Measurements from ENCODE around the gene ATP13A1. TPM values are rescaled to one million over a fixed set of nuclear protein-coding genes. Genes with fewer than 3 reads are reported as not detected.

The ATP13A1 gene
- total and polyA plus RNA-seq, 7 donors, result 6.6 to 145 (median 55.5) TPM

DNA sequence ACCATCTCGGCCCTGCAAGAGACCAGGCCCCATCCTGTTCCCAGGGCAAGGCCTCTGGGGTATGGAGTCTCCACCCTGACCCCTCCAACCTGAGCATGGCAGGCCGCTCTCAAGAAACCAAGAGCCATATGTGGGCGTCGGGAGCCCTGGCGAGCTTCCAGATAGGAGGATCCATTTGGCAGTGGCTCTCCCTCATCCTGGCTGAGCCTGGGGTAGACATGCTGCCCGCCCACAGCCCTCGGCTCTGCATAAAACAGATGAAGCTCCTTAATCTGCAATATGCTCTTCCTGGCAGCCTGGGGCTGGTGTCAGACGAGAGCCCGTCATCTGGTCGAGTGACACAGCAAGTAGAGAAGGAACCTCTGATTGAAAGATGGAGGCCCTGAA is 6.1 kb downstream of the ATP13A1 start:
- Histone ChIP-seq H3K9me3 (no peaks in the 10 kb centered on the region), H3K36me3 (peaks cover 45 to 79% (median 69%) of the 10 kb centered on the region in 4 donors), H3K27me3 (no peaks in the 10 kb centered on the region), H3K4me1 (peaks cover 0 to 16% (median 14%) of the 10 kb centered on the region in 4 donors), H3K4me3 (no peak overlapping the region), H3K27ac (no peak overlapping the region)
- WGBS, 2 donors, result 86 to 87% methylated on average over 10 of the region's 10 CpGs
- TF ChIP-seq POLR2AphosphoS5 (IDR thresholded peaks at IDR 0.05) (no peak), POLR2A (IDR thresholded peaks at IDR 0.05) (no peak), EP300 (IDR thresholded peaks at IDR 0.05) (no peak)
- TF ChIP-seq, protein P1, sequence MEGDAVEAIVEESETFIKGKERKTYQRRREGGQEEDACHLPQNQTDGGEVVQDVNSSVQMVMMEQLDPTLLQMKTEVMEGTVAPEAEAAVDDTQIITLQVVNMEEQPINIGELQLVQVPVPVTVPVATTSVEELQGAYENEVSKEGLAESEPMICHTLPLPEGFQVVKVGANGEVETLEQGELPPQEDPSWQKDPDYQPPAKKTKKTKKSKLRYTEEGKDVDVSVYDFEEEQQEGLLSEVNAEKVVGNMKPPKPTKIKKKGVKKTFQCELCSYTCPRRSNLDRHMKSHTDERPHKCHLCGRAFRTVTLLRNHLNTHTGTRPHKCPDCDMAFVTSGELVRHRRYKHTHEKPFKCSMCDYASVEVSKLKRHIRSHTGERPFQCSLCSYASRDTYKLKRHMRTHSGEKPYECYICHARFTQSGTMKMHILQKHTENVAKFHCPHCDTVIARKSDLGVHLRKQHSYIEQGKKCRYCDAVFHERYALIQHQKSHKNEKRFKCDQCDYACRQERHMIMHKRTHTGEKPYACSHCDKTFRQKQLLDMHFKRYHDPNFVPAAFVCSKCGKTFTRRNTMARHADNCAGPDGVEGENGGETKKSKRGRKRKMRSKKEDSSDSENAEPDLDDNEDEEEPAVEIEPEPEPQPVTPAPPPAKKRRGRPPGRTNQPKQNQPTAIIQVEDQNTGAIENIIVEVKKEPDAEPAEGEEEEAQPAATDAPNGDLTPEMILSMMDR (IDR thresholded peaks at IDR 0.05), result no peak
- DNase-seq, result no peak
- intact Hi-C loops (cut with DNase I), result no loop called here

DNA sequence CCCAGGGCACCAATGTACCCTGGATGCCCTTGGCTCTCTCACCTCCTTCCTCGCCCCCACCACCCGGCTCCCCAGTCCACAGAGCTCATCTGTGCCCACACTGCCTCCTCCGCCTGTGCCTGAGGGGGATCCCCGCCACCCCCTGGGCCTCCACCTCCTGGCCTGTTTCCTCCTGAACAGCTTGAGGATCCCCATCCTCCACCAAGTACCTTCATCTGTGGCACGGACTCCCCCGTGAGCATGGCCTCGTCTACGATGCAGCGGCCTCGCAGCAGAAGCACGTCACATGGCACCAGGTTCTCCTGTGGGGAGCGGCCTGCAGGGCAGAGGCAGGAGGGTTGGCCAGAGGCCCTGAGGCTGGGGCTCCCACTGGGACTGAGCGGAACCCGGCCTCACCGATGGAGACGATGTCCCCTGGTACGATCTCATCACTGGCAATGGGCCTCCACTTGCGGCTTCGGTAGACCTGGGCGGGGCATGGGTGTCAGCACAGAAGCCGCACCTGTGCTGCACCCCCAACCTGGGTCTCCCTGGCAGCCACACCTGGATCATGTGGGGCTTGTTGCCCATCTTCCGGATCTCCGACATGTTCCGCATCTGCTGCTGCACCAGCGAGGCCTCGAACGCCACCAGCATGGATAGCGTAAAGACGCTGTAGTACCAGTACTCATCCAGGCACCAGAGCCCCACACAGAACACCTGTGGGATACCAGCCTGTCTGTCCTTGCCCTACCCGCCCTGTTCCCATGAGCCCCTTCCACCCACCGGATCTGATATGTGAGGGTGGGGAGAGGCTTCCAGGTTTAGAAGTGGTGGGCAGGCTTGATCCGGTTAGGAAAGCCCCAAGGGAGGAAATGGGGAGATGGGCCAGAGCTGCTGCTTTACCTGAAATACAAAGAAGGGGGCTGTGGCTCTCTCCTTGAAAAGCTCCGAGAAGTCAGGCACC is 6.8 kb downstream of the ATP13A1 start:
- Histone ChIP-seq H3K4me1 (peaks cover 0 to 9% (median 8%) of the 10 kb centered on the region in 4 donors), H3K9me3 (no peaks in the 10 kb centered on the region), H3K36me3 (peaks cover 45 to 86% (median 75%) of the 10 kb centered on the region in 4 donors), H3K27ac (no peak overlapping the region), H3K27me3 (no peaks in the 10 kb centered on the region), H3K4me3 (no peak overlapping the region)
- DNase-seq, result no peak
- 96% methylated on average over 33 of the region's 33 CpGs for WGBS, 2 donors
- TF ChIP-seq POLR2A (IDR thresholded peaks at IDR 0.05) (no peak), POLR2AphosphoS5 (IDR thresholded peaks at IDR 0.05) (no peak), EP300 (IDR thresholded peaks at IDR 0.05) (no peak)
- TF ChIP-seq, protein P1 (IDR thresholded peaks at IDR 0.05), result no peak
- intact Hi-C loops (cut with DNase I), result no loop called here

DNA sequence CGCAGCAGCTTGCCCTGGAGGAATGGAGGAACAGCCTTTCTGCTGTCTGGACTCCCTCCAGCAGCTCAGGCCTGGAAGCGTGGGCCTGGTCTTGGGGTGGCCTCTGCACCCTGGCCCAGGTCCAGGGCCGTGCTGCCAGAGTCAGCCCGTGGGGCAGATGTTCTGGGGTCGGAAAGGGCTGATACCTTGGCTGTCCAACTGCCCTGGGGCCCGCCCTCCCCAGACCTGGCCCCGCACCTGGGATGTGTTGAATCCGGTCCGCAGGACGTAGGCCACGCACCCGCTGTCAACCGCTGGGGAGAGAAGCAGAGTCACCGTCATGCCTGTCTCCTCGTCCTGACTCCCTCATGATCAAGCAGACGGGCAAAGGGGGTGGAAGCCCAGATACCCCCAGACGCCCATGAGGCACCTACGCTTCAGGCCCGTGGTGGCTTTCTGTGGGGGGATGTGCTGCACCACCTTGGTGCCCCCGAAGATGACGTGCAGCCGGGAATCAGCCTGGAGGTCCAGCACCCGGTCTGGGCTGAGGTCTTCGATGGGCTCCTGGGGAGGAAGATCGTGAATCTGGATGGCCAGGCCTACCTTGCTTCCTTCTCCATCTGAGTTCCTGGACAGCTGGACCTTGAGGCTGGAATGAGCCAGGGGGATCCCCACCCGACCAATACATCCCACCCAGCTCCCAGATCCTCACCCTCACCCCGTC is 7.7 kb downstream of the ATP13A1 start:
- H3K36me3 ChIP-seq, result peaks cover 54 to 95% (median 85%) of the 10 kb centered on the region in 4 donors
- intact Hi-C loops (cut with DNase I), result no loop called here
- no peak overlapping the region for H3K4me3 ChIP-seq
- no peaks in the 10 kb centered on the region for H3K27me3 ChIP-seq
- WGBS, 2 donors, result 91 to 95% methylated on average over 27 of the region's 27 CpGs
- TF ChIP-seq POLR2AphosphoS5 (IDR thresholded peaks at IDR 0.05) (no peak), POLR2A (IDR thresholded peaks at IDR 0.05) (no peak), EP300 (IDR thresholded peaks at IDR 0.05) (no peak)
- TF ChIP-seq, protein P1 (IDR thresholded peaks at IDR 0.05), result no peak
- H3K4me1 ChIP-seq, result no peaks in the 10 kb centered on the region
- no peak for DNase-seq
- no peak overlapping the region for H3K27ac ChIP-seq
- H3K9me3 ChIP-seq, result no peaks in the 10 kb centered on the region

DNA sequence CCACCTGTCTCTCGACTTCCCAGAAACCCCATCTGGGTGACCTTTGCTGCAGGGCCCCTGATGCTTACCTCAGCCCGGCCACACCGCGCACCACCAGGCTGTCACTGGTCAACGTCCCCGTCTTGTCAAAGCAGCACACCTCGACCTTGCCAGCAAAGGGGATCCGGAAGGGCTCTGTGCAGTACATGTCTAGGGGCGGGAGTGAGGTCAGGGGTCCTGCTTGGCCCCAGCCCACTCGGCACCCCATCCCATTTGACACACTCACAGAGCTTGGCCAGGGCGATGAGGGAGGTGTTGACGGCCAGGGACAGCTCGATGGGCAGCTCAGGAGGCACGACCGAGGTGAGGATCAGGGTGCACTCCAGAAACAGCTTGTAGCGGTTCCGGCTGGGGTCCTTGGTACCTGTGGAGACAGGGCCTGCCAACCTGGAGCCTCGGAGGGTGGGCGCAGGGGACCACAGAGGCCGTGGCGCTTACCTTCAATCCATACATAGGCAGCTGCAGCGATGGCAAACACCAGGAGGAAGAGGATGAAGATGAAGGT is 8.4 kb downstream of the ATP13A1 start:
- Histone ChIP-seq H3K9me3 (no peaks in the 10 kb centered on the region), H3K27me3 (no peaks in the 10 kb centered on the region), H3K27ac (no peak overlapping the region), H3K4me3 (no peak overlapping the region), H3K4me1 (no peaks in the 10 kb centered on the region), H3K36me3 (peaks cover 55 to 100% (median 88%) of the 10 kb centered on the region in 4 donors)
- DNase-seq, result no peak
- WGBS, 2 donors, result 96 to 97% methylated on average over 22 of the region's 22 CpGs
- TF ChIP-seq, protein P1 (IDR thresholded peaks at IDR 0.05), result no peak
- TF ChIP-seq POLR2A (IDR thresholded peaks at IDR 0.05) (no peak), POLR2AphosphoS5 (IDR thresholded peaks at IDR 0.05) (no peak), EP300 (IDR thresholded peaks at IDR 0.05) (no peak)
- intact Hi-C loops (cut with DNase I), result no loop called here
